T-helper 9 cell (primary cell): ENCODE data around the gene KCNQ1OT1.

Experiments
- DNase-seq: peaks from one replicate; pipeline ENCODE4 v3.0.0-alpha.2; 2020

KCNQ1OT1 gene

DNA sequence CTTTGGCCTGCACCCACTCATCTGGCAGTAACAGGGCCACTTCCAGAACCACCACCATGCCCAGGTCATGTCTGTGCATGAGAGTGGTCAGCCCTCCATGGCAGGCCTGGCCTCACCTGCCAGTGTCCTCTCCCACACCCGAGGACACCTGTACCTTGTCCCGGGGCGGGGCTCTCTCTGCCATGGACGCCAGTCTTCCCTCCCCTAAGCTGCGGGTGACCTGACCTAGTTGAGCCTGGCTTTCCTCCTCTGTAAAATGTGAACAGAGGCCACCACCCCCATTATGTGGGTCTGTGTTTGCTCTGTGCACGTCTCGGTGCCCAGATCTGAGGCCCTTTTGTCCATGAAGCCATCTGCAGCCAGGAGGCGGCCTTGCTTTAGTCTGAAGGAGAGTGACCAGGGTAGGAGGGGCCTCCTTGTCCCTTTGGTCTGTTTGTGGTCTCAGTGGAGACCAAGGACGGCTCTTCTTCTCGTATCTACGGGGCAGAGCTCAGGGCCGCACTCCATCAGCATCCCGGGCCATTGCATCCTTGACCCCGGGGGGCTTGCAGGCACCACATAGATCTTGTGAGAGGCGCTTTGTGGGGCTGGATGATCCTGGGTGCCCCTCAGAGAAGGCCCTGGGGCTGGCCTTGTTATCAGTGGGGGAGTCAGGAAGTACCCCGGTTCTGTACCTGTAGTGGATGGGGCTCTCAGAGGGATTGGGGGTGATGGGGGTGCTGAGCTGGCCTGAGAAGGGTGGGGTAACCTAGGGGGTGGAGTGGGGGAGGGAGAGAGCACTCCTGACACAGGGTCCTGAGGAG is 133.4 kb downstream of the KCNQ1OT1 start:
- DNase-seq, result no peak

DNA sequence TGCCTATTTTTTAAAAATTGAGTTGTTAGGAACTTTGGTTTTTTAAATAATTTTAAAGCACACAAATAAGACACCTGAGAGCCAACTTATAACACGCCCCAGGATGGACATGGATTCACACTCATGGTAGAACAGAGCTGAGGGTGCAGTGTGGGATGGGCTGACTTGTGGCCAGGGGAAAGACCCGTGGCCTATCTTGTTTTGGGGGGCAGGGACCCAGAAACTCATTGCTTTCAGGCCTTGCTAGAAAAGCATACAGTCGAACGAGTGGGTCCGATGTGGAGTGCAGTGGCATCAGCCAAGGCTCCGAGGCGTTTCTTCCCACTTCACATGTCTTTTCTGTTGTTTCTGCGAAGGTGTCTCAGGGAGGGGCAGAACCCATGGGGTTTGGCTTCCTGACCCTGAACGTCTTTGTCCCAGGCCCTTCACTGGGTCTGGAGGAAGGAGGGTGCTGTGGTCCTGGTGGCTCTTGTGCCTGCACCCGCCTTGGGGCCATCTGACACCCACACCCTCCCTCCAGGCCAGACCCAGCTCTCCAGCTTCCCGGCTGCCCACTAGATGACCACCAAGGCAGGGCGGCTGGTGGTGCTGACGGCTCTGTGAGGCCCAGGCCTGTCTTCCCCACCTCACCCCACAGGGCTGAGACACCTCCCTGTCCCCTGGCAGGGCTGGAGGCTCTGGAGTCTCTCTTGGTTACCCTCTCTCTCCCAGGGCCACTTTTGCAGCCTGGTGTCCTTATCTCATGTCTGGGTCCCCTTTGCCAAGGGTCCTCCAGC is 134.2 kb downstream of the KCNQ1OT1 start:
- DNase-seq, result no peak

DNA sequence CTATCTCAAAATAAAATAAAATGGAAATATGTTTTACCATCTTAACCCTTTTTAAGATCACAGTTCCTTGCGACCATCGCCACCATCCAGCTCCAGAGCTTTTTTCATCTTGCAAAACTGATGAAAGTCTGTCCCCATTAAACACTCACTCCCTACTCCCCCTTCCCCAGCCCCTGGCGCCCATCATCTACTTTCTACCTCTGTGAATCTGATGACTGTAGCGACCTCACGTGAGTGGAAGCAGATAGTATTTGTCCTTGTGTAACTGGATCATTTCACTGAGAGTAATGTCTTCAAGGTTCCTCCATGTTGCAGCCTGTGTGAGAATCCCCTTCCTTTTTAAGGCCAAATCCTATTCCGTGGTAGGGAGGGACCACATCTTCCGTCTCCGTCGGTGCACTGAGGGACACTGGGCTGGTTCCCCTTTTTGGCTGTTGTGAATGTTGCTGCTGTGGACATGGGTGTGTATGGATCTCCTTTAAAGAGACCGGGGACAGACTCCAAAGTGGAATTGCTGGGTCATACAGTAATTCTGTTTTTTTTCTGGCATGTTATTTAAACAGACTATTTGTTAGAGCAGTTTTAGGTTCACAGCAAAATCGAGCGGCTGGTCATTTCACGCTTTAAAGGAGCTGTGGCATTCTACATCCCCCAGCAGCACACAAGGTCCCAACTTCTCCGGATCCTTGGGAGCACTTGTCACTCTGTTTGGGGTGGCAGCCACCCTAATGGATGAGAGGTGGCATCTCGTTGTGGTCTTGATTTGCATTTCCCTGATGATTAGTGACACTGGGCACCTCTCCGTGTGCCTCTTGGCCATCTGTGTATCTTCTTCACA is 135.0 kb downstream of the KCNQ1OT1 start:
- DNase-seq, result no peak

GRCh38 chr11:2564008-2564530 is 135.7 kb downstream of the KCNQ1OT1 start:
- DNase-seq, result no peak

DNA sequence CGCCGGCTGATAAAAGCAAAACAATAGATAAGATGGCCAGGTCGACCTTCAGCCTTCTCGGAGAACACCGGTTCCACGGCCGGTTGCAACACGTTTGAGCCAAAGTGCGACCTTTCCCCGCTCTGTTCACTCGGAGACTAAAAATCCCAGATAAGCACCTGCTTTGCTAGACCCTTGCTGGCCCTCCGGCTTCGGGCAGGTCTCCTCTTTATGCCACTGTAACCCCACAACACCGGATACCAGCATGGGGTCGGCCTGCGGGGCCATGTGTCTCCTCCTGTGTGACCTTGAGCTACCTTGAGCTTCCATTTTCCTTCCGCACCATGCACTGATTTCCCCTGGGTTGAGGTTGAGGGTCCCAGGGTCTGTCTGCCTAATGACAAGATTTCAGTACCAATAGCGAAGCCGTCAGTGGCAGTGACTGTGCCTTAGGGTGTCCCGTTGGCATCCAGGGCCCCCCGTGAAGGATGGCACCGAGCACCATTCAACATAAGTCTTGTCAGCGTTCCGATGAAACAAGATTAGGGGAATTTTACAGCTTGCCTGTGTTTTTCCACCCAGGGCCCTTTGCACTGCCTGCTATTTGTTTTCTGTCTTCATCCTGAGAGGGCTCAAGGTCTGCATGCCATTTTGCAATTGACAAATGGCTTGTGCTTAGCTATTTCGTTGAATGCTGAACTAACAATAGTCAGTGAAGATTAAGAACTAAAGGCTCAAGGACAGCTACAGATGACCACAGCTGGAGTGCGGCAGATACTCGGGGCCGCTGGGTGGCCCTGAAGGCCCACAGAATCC is 136.4 kb downstream of the KCNQ1OT1 start:
- DNase-seq, result no peak

DNA sequence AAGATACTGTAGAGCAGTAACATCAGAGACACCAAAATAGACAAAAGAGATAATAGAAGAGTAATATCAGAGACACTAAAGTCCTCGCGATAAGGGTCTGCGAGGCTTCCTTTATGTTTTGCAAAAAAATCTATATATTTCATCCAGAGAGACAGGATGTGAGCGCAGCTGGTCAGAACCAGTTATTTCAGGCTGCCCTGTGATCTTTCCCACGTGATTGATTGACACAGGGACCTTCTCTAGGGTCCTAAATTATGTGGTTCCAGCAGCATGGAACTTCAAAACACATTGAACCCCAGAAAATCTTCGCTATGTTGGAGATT is 136.9 kb downstream of the KCNQ1OT1 start:
- no peak for DNase-seq

- DNase-seq, result no peak
Measured at GRCh38 chr11:2561696-2562581, 137.9 kb downstream of the KCNQ1OT1 start.

DNA sequence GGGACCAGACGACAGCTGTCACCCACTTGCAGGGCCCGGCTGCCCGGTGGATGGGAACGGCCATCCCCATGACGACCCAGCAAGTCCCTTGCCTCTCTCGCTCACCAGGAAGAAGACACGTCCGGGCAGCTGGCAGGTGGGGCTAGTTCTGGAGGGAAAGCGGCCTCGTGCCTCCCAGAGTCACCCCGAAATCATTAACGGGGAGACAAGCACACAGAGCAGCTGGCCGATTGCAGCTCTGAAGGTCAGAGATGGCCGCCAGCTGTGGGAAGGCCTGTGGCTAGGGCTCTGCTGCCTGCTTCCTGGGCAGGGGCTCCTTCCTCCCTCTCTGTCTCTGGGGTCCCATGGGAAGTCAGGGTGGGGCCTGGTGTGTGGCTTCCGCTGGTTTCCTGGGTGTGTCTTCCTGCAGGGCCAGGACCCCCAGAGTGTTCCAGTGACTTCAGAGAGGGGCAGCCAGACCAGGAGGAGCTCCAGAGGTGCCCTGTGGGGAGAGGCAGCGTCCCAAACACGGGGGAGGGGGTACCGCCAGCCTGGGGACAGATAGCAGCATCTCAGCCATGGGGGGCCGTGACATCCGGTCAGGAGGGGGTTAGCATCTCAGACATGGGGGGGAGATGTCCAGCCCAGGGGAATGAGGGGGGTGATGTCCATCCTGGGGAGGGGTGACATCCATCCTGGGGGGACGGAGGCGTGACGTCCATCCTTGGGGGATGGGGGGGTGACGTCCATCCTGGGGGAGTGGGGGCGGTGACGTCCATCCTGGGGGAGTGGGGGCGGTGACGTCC is 140.1 kb downstream of the KCNQ1OT1 start:
- DNase-seq, result no peak

DNA sequence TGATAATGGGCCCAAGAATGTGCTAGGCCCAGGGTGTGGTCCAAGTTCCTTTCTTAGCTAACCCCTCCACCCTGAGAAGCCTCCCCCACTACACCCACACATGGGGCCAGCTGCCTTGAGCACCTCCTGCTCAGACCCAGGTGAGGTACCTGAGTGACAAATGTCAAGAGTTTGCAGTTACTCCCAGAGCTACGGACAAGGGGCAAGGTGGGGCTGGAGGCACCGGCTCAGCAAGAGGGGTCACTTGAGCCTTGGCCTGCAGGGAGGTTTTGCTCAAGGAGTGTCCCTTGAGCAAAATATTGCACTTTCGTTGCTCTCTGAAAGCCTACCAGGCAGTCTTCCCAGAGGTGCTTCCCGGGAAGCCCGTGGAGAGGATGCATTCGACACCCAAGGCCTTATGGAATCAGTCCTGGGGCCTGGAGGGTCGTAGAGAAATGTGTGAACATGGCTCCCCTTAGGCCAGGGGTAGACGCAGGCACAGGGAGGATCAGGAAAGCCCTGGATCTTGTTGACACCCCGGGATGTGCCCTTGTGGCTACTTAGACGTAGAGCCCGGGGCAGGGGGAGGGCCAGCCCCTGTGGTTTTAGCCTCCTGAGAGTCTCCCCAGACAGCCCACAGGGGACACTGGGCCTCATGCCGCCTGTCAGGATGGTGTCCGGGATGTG is 140.8 kb downstream of the KCNQ1OT1 start:
- no peak for DNase-seq

GRCh38 chr11:2558397-2558796 is 141.4 kb downstream of the KCNQ1OT1 start:
- no peak for DNase-seq
